ENCODE measurements around the gene MRPL23.
"Not testable (repeated sequence)": the region's sequence is repeated elsewhere in the genome, so short reads cannot be mapped to it uniquely, and the experiment has no call there.

The MRPL23 gene

DNA sequence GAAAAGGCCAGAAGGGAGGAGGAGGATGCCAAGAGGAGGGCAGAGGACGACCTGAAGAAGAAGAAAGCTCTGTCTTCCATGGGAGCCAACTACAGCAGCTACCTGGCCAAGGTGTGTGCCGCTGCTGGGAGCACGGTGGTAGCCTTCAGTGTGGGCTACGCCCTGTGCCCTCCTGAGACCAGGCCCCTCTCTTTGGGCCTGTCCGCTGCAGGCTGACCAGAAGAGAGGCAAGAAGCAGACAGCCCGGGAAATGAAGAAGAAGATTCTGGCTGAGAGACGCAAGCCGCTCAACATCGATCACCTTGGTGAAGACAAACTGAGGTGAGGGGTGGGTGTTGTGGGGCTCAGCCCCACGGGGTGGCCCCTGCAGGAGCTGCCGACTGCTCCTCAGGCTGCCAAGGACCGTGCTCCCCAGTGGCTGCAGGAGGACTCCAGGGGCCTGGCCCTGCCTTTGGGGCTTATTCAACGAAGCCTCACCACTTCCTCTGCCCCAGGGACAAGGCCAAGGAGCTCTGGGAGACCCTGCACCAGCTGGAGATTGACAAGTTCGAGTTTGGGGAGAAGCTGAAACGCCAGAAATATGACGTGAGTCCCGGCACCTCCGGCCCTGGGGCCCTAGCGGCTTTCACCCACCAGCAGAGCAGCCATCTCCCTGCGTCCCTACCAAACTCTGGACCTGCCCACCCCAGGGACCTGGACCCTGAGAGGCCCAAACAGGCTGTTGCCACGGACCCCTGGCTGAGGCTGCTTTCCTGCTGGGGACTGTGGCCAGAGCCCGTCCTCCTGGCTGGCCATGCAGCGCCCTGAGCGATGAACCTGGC, 12.6 kb upstream of the MRPL23 start:
- no peak for DNase-seq

DNA sequence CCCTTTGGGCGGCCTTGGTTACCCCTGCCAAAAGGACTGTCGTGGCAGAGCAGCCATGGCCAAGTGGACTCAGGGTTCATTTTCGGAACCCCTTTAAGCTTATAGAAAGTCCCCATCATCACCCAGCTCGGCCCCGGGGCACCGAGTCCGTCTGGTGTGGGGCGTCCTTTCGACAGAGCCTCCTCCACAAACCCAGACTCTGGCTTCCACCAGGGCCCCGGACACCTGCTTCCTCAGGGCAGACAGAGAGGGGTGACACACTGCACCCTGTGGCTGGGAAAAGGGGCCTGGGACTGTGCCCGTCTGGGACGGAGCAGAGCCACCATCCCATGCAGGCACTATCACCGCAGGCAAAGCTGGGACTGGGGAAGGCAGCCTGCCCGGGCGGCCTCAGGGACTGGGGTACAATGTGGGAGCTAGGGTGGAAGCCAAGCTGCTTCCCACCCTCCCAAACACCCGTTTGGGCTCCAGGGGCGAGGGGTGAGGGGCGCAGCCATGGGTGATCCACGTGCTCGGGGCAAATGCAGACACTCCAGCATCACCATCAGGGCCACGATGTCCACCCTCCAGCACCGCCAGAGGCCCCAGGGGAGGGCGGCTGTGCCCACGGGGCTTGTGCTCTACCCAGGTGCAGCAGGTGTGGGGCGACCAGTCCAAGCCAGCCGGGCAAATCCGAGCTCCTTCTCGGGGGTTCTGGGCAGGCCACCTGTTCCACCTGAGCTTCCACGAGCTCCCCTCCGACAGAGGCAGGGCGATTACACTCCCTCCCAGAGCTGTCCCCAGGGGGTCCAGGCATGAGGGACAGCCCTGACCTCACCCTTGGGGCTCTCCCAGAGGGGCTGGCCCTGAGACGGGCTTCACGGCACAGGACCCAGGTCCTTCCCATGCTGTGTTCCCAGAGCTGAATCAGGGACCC, 11.7 kb upstream of the MRPL23 start:
- DNase-seq: no peak

- DNase-seq: no peak
These were observed 10.9 kb upstream of the MRPL23 start for GRCh38 chr11:1936072-1936780.

DNA sequence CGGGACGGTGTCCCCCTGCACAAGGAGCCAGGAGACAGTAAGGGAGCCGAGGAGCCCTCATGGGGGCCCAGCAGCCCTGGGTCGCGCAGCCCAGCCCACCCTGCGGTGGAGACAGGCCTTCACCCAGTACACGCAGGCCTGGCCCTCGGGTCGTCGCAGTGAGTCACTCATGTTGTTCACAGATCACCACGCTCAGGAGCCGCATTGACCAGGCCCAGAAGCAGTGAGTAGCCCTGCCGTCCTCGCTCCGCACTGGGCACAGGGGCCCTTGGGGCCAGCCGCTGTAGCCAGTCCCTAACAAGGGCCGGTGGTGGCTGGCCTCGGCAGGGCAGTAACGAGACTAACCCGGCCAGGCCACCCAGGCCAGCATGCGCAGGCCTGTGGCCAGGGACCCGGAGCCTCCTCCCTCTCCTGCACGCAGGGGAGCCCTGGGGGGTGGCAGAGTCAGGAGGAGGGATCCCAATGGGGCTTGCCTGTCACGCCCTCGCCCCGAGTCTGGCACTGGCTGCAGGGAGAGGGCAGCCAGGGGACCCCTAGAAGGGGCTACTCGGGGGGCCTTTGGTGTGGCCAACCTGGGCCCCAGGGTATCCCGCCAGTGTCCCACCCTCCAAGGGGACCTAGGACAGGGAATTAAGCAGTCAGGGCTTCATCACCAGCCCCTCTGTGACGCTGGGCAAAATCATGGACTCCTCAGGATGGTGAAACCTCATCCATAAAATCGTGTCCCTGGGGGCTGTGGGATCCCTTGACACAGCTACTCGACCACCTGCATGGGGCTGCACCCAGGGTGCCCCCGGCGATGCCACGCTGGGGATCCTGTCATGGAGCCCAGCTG, 10.1 kb upstream of the MRPL23 start:
- no peak for DNase-seq

DNA sequence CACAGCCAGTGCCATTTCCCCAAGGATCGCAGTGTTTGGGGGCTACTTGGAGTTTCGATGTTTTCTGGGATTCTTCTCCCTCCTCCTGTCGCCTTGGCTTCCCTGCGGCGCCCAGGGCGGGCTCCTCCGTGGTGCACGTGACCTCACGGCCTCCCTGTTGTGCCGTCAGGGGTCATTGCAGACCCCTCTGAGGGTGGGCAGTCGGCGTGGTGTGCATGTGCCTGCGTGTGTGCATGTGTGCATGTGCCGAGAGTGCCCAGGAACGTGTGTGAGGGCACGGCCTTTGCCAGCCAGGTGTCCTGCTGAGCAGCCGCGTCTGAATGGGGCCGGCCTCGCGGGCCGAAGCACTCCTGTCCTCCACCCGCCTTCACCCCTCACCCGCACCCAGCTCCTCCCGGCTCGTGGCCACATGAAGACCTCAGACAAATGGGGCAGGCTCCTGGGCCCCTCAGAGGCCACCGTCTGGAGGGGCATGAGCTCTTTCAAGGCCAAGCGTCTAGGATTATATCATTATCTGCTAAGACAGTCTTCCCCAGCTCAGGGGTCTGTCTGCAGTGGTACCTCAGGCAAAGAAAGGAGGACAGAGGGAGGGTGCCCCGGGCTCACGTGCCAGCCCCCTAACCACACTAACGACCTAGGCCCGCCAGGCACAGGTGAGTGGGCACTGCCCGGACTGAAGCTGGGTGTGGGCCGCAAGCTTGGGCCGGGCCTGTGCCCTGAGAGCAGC, 9.4 kb upstream of the MRPL23 start:
- DNase-seq: no peak

DNA sequence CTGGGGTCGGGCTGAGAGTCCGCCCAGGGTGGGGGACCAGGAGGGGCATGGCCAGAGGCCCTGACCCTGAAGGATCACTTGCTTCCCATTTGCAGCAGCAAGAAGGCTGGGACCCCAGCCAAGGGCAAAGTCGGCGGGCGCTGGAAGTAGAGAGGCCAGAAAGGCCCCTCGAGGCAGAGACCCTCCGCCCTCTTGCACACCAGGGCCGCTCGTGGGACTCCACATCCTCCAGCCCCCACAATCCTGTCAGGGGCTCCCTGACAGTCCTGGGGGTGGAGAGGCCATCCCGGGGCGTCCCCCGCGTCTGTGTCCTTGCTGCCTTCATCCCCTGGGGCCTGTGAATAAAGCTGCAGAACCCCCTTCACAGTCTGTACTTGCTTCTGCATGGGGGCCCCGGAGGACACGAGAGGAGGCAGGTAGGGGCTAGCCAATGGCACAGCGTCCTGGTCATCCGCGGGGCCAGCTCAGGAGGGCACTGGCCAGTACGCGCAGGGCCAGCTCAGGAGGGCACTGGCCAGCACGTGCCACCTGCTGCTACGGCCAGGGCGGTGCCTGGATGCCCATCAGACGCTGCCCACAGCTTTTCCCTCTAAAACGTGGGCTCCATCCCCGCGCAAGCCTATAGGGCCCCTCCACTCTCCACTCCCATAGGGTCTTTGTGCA, 8.7 kb upstream of the MRPL23 start:
- no peak for DNase-seq

GRCh38 chr11:1939006-1939625, 8.0 kb upstream of the MRPL23 start:
- DNase-seq: no peak

- DNase-seq: not testable (repeated sequence)
These were observed 7.3 kb upstream of the MRPL23 start for GRCh38 chr11:1939788-1940187.

- no peak for DNase-seq
These were observed 4.4 kb upstream of the MRPL23 start for GRCh38 chr11:1942558-1943260.

DNA sequence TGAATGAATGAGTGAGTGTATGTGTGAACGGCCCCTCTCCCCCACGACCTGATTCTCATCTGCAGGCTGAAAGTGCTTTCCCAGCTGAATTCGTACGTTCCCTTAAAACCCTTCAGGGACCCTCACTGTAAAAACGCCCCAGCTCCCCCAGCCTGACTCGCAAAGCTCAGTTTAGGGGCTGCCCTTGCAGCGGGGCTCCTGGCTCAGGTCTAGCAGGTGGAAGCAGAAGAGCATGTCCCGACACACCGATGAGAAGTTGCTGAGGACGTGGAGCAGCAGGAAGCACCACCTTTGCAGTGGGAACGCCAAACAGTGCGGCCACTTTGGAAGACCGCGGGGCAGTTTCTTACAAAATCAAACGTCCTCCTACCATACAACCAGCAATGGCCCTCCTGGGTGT, 3.6 kb upstream of the MRPL23 start:
- no peak for DNase-seq

DNA sequence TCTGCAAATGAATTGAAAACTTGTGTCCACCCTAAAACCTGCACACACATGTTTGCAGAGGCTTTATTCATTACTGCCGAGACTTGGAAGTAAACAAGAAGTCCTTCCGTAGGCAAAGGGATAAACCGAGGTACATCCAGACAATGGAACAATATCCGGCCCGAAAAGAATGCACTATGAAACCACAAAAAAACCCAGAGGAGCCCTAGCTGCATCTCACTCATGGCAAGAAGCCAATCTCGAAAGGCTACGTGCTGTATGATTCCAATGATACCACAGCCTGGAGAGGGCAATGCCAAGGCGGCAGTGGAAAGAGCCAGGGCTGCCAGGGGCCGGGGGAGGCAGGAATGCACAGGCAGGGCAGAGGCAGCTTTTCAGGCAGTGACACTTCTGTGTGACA, 3.2 kb upstream of the MRPL23 start:
- no peak for DNase-seq

GRCh38 chr11:1947592-1948237, 583 bp downstream of the MRPL23 start:
- DNase-seq: no peak

DNA sequence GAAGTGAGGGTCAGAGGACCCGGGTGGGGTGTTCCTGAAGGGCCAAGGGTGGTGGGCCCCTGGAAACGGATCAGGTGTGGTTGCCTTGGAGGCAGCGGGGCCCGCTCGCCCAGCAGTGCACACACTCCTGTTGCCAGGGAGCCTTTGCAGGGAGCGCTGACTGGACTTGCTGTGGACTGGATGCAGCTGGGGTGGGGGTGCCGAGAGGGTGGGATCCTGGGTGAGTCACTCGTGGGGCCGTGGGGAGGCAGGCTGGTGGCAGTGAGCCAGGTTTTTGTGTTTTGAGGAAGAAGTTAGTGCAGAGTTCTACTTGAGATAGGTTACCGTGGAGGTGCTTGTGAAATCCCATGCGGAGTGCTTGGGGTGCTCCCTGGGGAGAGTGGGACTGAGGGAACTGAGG, 1.3 kb downstream of the MRPL23 start:
- DNase-seq: no peak

GRCh38 chr11:1949302-1949701, 2.2 kb downstream of the MRPL23 start:
- no peak for DNase-seq

DNA sequence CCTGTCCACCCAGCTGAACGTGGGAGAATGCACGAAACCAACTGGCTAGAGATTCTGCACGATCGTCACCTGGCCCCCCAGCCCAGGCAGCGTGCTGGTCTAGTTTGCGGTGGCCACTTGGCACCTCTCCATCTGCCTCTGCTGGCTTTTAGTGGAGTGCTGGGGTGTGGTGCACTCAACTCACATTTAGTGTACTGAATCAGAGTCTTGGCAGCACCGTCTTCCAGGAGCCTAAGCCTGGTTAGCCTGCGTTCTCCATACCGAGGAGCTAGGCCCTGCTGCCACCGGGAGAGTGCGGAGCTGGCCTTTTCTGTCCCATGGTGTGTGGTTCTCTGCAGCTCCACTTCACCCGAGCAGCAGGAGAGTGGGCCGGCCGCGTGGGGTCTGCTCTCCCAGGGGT, 2.8 kb downstream of the MRPL23 start:
- no peak for DNase-seq

GRCh38 chr11:1952806-1953482, 5.8 kb downstream of the MRPL23 start:
- DNase-seq: no peak

DNA sequence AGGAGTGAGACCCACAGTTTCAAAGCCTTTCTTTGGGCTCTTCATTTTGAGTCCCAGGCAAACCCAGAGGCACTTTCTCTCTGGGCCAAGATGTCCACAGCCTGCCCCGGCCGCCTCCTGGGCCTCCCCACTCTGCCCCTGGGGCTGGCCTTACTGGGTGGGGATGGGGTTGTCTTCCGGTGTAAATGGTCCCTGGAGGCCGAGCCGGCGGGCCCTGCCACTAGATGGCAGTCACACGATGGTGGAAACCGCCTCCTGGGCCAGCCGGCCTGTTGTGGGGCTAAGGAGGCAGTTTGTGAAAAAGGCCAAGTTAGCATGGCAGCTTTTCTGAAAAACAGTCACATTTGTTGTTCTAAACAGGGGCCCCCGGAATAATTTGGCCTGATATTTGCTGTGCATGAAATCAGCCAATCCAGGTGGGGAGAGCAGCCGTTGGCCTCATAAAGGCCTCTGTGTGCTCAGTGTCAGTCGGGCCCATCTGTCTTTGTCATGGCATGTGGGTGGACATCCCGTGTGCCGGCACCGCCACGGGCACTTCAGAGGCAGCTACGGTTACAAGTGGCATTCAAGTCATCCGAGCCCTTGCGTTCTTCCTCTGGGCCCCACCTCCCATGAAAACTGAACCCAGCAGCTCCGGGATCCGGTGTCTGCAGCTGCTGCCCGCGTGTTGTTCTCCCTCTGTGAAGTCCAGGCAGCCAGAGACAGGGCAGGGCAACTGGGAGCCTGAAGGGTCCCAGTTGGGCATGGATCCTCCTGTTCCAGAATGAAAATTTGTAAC, 6.5 kb downstream of the MRPL23 start:
- DNase-seq: no peak

DNA sequence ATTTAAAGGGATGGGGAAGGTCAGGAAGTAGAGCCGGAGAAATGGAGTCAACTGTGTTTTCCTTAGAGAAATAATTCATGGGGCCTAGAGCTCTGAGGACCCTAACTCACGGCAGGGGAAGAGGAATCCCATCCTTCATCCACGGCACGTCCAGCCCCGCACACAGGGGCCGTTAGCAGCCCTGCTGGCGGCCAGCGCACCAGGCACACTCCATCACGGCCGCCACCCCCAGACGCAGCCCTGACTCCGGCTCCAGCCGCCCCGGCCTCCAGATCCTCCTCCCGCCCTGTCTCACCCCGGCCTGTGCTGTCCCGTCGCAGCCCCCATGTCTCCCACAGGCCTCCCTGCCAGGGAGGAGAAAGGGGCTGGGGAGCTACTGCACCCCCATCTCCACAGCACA, 11.2 kb downstream of the MRPL23 start:
- no peak for DNase-seq

Data from COR-L47 (cell line).